ENCODE results near the gene ARIH1. TPM values are rescaled to one million over a fixed set of nuclear protein-coding genes. Genes with fewer than 3 reads are reported as not detected.
A peak's percentile ranks its signal among the peaks of the same experiment; 100 is the strongest.
"Not testable (repeated sequence)": the region's sequence is repeated elsewhere in the genome, so short reads cannot be mapped to it uniquely, and the experiment has no call there.

Gene ARIH1
- total RNA-seq: 164 TPM
- long read RNA-seq, full-length matches to known transcripts: 2 of 18 reads
- long read RNA-seq, partial matches to known transcripts: 1 of 18 reads
- long read RNA-seq, other reads (novel, unspliced or antisense): 15 of 18 reads

GRCh38 chr15:72473614-72474465, at the start of gene ARIH1:
Gene ARIH1 (plus strand): TSS chr15:72474330. CDS start chr15:72474640, 310 bp downstream.
- peak; percentile 100 for DNase-seq (ENCODE audit: low spot score)

- DNase-seq (ENCODE audit: low spot score): no peak
Measured at GRCh38 chr15:72426753-72427152, 47.4 kb upstream of the ARIH1 start.

- no peak for DNase-seq (ENCODE audit: low spot score)
Measured at GRCh38 chr15:72437650-72438316, 36.3 kb upstream of the ARIH1 start.

- DNase-seq (ENCODE audit: low spot score): not testable (repeated sequence)
Measured at GRCh38 chr15:72442848-72443247, 31.3 kb upstream of the ARIH1 start.

- DNase-seq (ENCODE audit: low spot score): no peak
Measured at GRCh38 chr15:72445426-72445825, 28.7 kb upstream of the ARIH1 start.

- DNase-seq (ENCODE audit: low spot score): no peak
Measured at GRCh38 chr15:72450805-72451204, 23.3 kb upstream of the ARIH1 start.

- DNase-seq (ENCODE audit: low spot score): no peak
Measured at GRCh38 chr15:72451224-72451623, 22.9 kb upstream of the ARIH1 start.

- no peak for DNase-seq (ENCODE audit: low spot score)
Measured at GRCh38 chr15:72456684-72457083, 17.4 kb upstream of the ARIH1 start.

- no peak for DNase-seq (ENCODE audit: low spot score)
Measured at GRCh38 chr15:72460402-72460801, 13.7 kb upstream of the ARIH1 start.

- DNase-seq (ENCODE audit: low spot score): no peak
Measured at GRCh38 chr15:72463702-72464101, 10.4 kb upstream of the ARIH1 start.

GRCh38 chr15:72464251-72464650, 9.9 kb upstream of the ARIH1 start:
- DNase-seq (ENCODE audit: low spot score): no peak

- DNase-seq (ENCODE audit: low spot score): no peak
Measured at GRCh38 chr15:72468103-72468502, 6.0 kb upstream of the ARIH1 start.

- no peak for DNase-seq (ENCODE audit: low spot score)
Measured at GRCh38 chr15:72472992-72473610, 1.0 kb upstream of the ARIH1 start.

- peak; percentile 91 for DNase-seq (ENCODE audit: low spot score)
Measured at GRCh38 chr15:72474466-72474911, 359 bp downstream of the ARIH1 start.

GRCh38 chr15:72474912-72475628, 940 bp downstream of the ARIH1 start:
- DNase-seq (ENCODE audit: low spot score): peak; percentile 94

GRCh38 chr15:72475674-72476073, 1.5 kb downstream of the ARIH1 start:
- no peak for DNase-seq (ENCODE audit: low spot score)

GRCh38 chr15:72476330-72476729, 2.2 kb downstream of the ARIH1 start:
- DNase-seq (ENCODE audit: low spot score): not testable (repeated sequence)

GRCh38 chr15:72481015-72481659, 7.0 kb downstream of the ARIH1 start:
- no peak for DNase-seq (ENCODE audit: low spot score)

GRCh38 chr15:72482275-72482674, 8.1 kb downstream of the ARIH1 start:
- no peak for DNase-seq (ENCODE audit: low spot score)

GRCh38 chr15:72483279-72483678, 9.1 kb downstream of the ARIH1 start:
- DNase-seq (ENCODE audit: low spot score): no peak

GRCh38 chr15:72486144-72486543, 12.0 kb downstream of the ARIH1 start:
- DNase-seq (ENCODE audit: low spot score): no peak
